Common myeloid progenitor, CD34-positive (primary cell): ENCODE results near the gene KAZN.

Source experiments
- CTCF ChIA-PET: fragments of 350-600 bp; sonication (Branson Sonifier 250); formaldehyde crosslinking; loops from one replicate; lab custom pipeline; 2021; ENCODE audit warnings: antibody characterized with exemption; lab: Charles Lee
- POLR2A ChIA-PET: fragments of 350-600 bp; sonication (Branson Sonifier 250); formaldehyde crosslinking; loops from one replicate; lab custom pipeline; 2021; ENCODE audit warnings: antibody characterized with exemption; lab: Charles Lee
- DNase-seq, 3 donors: peaks; one replicate each; pipeline versions ENCODE4 v3.0.0 to v3.0.0-alpha.2; 2013
- H3K27ac ChIP-seq, 2 experiments: 1 replicate in 1 of 2; 2 replicates in 1 of 2; pipeline ENCODE4 v1.7.0; 2013; ENCODE audit warnings: inconsistent platforms in 2 of 2, low read length in 2 of 2, mild to moderate bottlenecking in 2 of 2, low read depth in 1 of 2, moderate library complexity in 1 of 2; ENCODE audit not compliant: severe bottlenecking in 2 of 2, insufficient read depth in 1 of 2, poor library complexity in 1 of 2
- H3K27me3 ChIP-seq, 5 experiments: replicated peaks in 2 of 5; 1 replicate in 3 of 5; 2 replicates in 2 of 5; pipeline versions ENCODE4 v1.6.1 to v1.7.0; 2013; ENCODE audit warnings: low read length in 4 of 5, mild to moderate bottlenecking in 2 of 5, moderate library complexity in 2 of 5, inconsistent platforms in 1 of 5; ENCODE audit not compliant: insufficient read depth in 5 of 5, control insufficient read depth in 4 of 5
- H3K36me3 ChIP-seq, 4 experiments: 1 replicate in 2 of 4; 2 replicates in 2 of 4; pipeline versions ENCODE4 v1.6.1 to v1.7.0; 2013; ENCODE audit warnings: low read length in 3 of 4, control low read depth in 1 of 4, mild to moderate bottlenecking in 1 of 4; ENCODE audit not compliant: control insufficient read depth in 4 of 4, insufficient read depth in 4 of 4
- H3K4me1 ChIP-seq, 4 experiments: 1 replicate in 3 of 4; 2 replicates in 1 of 4; pipeline versions ENCODE4 v1.6.1 to v1.7.1; 2013; ENCODE audit warnings: low read length in 3 of 4, mild to moderate bottlenecking in 3 of 4, control low read depth in 1 of 4, inconsistent platforms in 1 of 4, moderate library complexity in 1 of 4; ENCODE audit not compliant: control insufficient read depth in 4 of 4, insufficient read depth in 4 of 4; ENCODE audit errors: control extremely low read depth in 1 of 4
- H3K4me3 ChIP-seq, 7 experiments: 1 replicate in 4 of 7; 2 replicates in 3 of 7; pipeline versions ENCODE4 v1.5.1 to v1.7.0; 2013; ENCODE audit warnings: mild to moderate bottlenecking in 7 of 7, low read length in 6 of 7, moderate library complexity in 6 of 7, inconsistent platforms in 2 of 7, low read depth in 2 of 7, control low read depth in 1 of 7; ENCODE audit not compliant: insufficient read depth in 4 of 7, control insufficient read depth in 1 of 7; ENCODE audit errors: extremely low read depth in 1 of 7
- H3K9me3 ChIP-seq, 5 experiments: 1 replicate in 4 of 5; 2 replicates in 1 of 5; pipeline versions ENCODE4 v1.6.1 to v1.7.1; 2013; ENCODE audit warnings: low read length in 4 of 5, mild to moderate bottlenecking in 2 of 5, inconsistent platforms in 1 of 5, low read depth in 1 of 5, moderate library complexity in 1 of 5; ENCODE audit not compliant: control insufficient read depth in 4 of 5, insufficient read depth in 2 of 5; ENCODE audit errors: control extremely low read depth in 1 of 5
- WGBS: methylation state at CpG from one replicate; pipeline ENCODE4 v1.1.5; 2013; ENCODE audit not compliant: insufficient coverage; 5-methylcytosine and 5-hydroxymethylcytosine counted together

Gene KAZN

DNA sequence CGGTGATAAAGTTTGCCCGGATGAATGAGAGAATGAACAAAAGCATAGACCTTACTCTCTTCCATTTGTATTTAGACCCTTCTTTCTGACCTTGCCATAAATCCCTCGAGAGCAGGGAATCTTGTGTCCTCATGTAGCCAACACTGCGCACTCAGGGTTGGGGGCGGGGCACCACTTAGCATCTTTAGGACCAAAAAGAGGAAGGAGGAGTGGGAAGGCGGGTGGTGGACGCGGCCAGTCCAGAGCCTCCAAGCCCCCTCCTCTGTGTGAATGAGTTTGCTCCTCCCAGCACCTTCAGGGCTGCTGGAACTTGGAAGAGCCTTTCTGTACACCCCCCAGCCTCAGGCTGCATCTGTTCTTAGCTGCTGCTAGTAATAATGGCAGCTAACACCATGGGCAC, 413.2 kb downstream of the KAZN start:
- 89% methylated on average over 5 of the region's 8 CpGs for WGBS
- CTCF ChIA-PET, result no interaction called here

DNA sequence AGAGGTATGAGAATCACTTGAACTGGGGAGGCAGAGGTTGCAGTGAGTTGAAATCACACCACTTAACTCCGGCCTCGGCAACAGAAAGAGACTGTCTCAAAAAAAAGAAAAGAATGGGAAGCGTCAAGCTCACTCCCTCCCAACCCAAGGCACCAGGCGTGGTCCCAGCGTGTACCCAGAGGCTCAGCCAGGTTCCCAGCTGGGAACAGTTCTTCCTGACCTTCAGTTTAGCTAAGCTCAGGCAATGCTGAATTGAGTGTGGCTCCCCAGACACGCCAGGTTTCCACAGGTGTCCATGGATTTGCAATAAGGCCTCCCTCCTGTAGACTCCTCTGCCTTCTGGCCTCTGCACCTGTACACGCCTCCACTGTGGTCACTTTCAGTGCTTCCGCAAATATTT, 414.3 kb downstream of the KAZN start:
- Histone ChIP-seq H3K27ac (no peak overlapping the region), H3K4me3 (no peak overlapping the region), H3K9me3 (no peaks in the 10 kb centered on the region), H3K36me3 (no peaks in the 10 kb centered on the region), H3K27me3 (peaks cover 0 to 21% (median 0%) of the 10 kb centered on the region in 5 experiments), H3K4me1 (peaks cover 0 to 15% (median 2%) of the 10 kb centered on the region in 4 experiments)
- ChIA-PET POLR2A (no interaction called here), CTCF (no interaction called here)
- DNase-seq, result no peak
- 94% methylated on average over 6 of the region's 8 CpGs for WGBS

More for the DNA sequence above, 413.2 kb downstream of the KAZN start:
- POLR2A ChIA-PET, result no interaction called here
- DNase-seq, result peak in 1 of 3 donors; percentile 6
- Histone ChIP-seq H3K36me3 (no peaks in the 10 kb centered on the region), H3K27ac (no peak overlapping the region), H3K9me3 (no peaks in the 10 kb centered on the region), H3K4me1 (peaks cover 0 to 20% (median 2%) of the 10 kb centered on the region in 4 experiments), H3K27me3 (peaks cover 0 to 21% (median 0%) of the 10 kb centered on the region in 5 experiments), H3K4me3 (no peak overlapping the region)

DNA sequence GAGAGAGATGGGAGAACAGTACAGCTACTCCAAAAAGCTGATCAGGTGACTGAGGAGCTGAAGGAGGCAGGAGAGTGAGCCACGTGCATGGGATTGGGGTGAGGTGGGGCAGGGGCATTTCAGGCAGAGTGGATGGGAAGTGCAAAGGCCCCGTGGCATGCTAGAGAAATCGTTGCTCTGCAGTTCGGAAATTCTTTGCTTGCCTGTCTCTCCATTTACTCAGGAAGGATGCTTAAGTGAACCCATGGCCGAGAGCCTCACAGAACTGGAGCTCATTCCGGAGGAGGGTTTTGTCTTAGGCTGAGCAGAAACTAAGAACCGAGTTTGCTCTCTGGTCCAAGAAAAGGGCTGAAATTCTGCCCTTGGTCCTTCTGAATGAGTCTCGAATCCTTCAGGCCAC, 415.3 kb downstream of the KAZN start:
- H3K36me3 ChIP-seq, result no peaks in the 10 kb centered on the region
- ChIA-PET POLR2A (no interaction called here), CTCF (interaction anchor here (1.3 kb wide), 1 partner anchor 14 kb away, joined by 6 read pairs; no protein-coding TSS in a partner anchor)
- peaks cover 0 to 5% (median 0%) of the 10 kb centered on the region in 4 experiments for H3K4me1 ChIP-seq
- H3K9me3 ChIP-seq, result no peaks in the 10 kb centered on the region
- no peak overlapping the region for H3K4me3 ChIP-seq
- WGBS, result 96% methylated on average over 8 of the region's 8 CpGs
- DNase-seq, result no peak
- H3K27me3 ChIP-seq, result peaks cover 0 to 21% (median 0%) of the 10 kb centered on the region in 5 experiments
- H3K27ac ChIP-seq, result no peak overlapping the region

DNA sequence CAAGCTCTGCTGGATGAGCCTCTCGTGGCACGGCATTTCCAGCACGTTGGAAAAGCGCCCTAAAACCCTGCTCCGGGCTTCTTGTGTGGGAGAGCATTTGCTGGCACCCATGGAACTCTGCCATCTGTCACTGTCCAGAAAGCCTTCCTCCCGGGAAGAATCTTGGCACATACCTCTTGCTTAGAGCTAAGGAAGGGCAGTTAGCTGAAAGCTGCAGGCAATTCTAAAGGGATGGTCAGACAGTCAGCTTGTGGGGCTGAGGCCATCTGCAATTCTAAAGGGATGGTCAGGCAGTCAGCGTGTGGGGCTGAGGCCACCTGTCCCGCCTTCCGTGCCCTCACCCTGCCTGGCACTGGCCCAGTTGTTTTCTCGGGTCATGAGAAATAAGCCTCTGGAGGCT, 416.0 kb downstream of the KAZN start:
- 88% methylated on average over 5 of the region's 10 CpGs for WGBS
- H3K27ac ChIP-seq, result no peak overlapping the region
- peaks cover 0 to 19% (median 0%) of the 10 kb centered on the region in 5 experiments for H3K27me3 ChIP-seq
- H3K4me1 ChIP-seq, result no peaks in the 10 kb centered on the region
- H3K36me3 ChIP-seq, result no peaks in the 10 kb centered on the region
- no peak overlapping the region for H3K4me3 ChIP-seq
- DNase-seq, result no peak
- POLR2A ChIA-PET, result no interaction called here
- no peaks in the 10 kb centered on the region for H3K9me3 ChIP-seq
- CTCF ChIA-PET, result interaction anchor here (1.3 kb wide), 1 partner anchor 14 kb away, joined by 6 read pairs; no protein-coding TSS in a partner anchor

DNA sequence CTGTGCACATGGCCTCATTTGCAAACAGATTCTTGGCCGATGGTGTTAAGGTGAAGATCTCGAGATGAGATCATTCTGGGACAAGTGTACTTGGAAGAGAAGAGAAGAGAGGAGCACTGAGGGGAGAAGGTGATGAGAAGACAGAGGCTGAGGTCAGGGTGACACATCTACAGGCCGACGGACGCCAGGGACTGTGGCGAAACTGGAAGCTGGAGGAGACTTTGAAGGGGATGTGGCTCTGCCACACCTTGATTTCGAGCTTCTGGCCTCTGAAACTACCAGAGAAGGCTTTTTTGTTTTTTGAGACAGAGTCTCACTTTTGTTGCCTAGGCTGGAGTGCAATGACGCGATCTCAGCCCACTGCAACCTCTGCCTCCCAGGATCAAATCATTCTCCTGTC, 417.5 kb downstream of the KAZN start:
- whole genome bisulfite sequencing, result 99% methylated on average over 9 of the region's 9 CpGs
- no peak for DNase-seq
- POLR2A ChIA-PET, result no interaction called here
- H3K27ac ChIP-seq, result no peak overlapping the region
- no peaks in the 10 kb centered on the region for H3K4me1 ChIP-seq
- no peak overlapping the region for H3K4me3 ChIP-seq
- CTCF ChIA-PET, result no interaction called here
- H3K9me3 ChIP-seq, result no peaks in the 10 kb centered on the region
- H3K36me3 ChIP-seq, result no peaks in the 10 kb centered on the region
- H3K27me3 ChIP-seq, result peaks cover 0 to 18% (median 0%) of the 10 kb centered on the region in 5 experiments

DNA sequence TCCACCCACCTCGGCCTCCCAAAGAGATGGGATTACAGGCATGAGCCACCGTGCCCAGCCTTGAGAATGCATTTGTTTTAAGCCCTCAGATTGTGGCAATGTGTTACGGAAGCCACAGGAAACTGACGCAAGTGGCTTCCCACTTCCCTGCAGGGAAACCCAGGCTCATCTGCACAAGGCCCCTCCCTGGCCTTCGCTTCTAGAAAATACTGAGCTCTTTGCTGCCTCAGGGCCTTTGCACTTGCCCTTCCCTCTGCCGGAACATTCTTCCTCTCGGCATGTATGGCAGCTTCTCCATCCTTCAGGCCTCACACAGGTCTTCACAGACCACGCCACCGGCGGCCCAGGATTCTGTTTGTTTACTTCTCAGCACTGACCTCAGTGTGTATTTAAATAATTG, 418.0 kb downstream of the KAZN start:
- H3K4me3 ChIP-seq, result no peak overlapping the region
- H3K27me3 ChIP-seq, result peaks cover 0 to 15% (median 0%) of the 10 kb centered on the region in 5 experiments
- ChIA-PET POLR2A (no interaction called here), CTCF (no interaction called here)
- no peaks in the 10 kb centered on the region for H3K9me3 ChIP-seq
- H3K36me3 ChIP-seq, result no peaks in the 10 kb centered on the region
- no peak overlapping the region for H3K27ac ChIP-seq
- 76% methylated on average over 7 of the region's 10 CpGs for WGBS
- no peaks in the 10 kb centered on the region for H3K4me1 ChIP-seq
- DNase-seq, result peak in 2 of 3 donors; percentile 31 to 42

DNA sequence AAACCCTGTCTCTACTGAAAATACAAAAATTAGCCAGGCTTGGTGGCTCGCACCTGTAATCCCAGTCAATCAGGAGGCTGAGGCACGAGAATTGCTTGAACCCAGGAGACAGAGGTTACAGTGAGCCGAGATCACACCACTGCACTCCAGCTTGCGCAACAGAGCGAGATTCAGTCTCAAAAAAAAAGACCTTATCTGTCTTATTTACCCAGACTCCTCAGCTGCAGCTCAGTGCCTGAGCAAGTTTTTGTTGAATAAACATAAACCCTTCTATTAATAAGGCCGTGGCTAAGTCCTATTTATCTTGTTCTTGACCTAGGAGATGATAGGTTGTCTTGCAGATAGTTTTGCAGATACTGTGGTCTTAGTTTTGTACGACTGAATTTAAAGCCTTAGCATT, 418.6 kb downstream of the KAZN start:
- CTCF ChIA-PET, result interaction anchor here (2.0 kb wide), 1 partner anchor 10 kb away, joined by 8 read pairs; no protein-coding TSS in a partner anchor
- POLR2A ChIA-PET, result no interaction called here
- H3K9me3 ChIP-seq, result no peaks in the 10 kb centered on the region
- H3K4me1 ChIP-seq, result no peaks in the 10 kb centered on the region
- H3K36me3 ChIP-seq, result no peaks in the 10 kb centered on the region
- no peak overlapping the region for H3K4me3 ChIP-seq
- 93% methylated on average over 5 of the region's 7 CpGs for WGBS
- no peak for DNase-seq
- peaks cover 0 to 9% (median 0%) of the 10 kb centered on the region in 5 experiments for H3K27me3 ChIP-seq
- H3K27ac ChIP-seq, result no peak overlapping the region
